Measurements from ENCODE around the gene TH. TPM values are rescaled to one million over a fixed set of nuclear protein-coding genes. Genes with fewer than 3 reads are reported as not detected.
A peak's percentile ranks its signal among the peaks of the same experiment; 100 is the strongest.

The TH gene
- 21.2 and 31.3 TPM in 2 replicates for polyA plus RNA-seq (2014; cell fraction: cytosol; rRNA removed)
- 164 and 174 TPM in 2 replicates for polyA plus RNA-seq (2014; cell fraction: nucleus; rRNA removed)

DNA sequence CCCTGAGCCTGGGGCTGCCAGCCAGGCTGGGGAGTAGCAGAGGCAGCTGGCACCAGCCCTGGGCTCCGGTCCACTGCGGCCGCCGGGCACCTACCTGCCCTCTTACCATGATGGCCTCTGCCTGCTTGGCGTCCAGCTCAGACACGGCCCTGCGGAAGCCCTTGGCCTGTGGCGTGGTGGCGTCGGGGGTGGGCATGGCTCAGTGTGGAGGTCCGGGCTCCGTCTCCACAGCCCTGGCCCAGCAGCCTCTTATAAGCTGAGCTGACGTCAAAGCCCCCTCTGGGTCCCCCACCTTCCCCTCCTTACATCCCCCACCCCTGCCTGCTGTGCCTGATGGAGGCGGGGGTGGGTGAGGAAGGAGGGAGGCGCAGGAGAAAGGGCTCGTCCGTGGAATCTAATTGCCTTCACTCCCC lies at the start of gene TH:
TSS of gene TH (minus strand) at position 225 of the 413 bp plus-strand sequence. CDS start at position 196, 29 bp downstream.
- peak; percentile 43 for DNase-seq (ENCODE audit: low spot score)

DNA sequence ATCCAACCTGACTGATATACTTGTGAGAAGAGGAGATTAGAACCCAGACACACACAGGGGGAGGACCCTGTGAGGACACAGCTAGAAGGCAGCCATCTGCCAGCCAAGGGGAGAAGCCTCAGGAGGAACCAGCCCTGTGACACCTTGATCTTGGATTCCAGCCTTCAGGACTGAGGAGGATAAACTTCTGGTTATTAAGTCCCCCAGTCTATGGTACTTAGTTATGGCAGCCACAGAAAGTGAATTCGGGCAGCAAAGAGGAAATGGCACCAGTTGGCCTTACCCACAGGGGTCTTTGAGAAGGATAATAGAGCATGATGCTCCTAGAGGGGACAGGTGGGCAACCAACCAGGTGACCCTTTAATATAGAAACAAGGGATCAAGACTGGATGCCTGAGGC lies 49.4 kb upstream of the TH start:
- no peak for DNase-seq (ENCODE audit: low spot score)

DNA sequence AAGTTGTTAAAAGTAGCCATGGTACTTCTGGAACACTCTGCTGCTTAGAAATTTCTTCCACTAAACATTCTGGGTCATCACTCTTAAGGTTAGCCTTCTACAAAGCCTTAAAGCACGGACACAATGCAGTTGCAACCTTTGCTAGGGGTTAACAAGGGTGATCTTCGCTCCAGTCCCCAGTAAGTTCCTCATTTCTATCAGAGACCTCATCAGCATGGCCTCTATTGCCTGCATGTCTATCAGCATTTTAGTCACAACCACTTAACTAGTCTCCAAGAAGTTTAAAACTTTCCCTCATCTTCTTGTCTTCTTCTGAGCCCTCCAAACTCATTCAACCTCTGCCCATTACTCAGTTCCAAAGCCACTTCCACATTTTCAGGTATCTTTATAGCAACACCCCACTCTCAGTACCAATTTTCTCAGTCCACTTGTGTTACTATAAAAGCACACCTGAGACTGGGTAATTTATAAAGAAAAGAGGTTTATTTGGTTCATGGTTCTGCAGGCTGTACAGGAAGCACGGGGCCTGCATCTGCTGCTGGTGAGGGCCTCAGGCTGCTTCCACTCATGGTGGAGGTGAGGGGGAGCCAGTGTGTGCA lies 48.7 kb upstream of the TH start:
- no peak for DNase-seq (ENCODE audit: low spot score)

DNA sequence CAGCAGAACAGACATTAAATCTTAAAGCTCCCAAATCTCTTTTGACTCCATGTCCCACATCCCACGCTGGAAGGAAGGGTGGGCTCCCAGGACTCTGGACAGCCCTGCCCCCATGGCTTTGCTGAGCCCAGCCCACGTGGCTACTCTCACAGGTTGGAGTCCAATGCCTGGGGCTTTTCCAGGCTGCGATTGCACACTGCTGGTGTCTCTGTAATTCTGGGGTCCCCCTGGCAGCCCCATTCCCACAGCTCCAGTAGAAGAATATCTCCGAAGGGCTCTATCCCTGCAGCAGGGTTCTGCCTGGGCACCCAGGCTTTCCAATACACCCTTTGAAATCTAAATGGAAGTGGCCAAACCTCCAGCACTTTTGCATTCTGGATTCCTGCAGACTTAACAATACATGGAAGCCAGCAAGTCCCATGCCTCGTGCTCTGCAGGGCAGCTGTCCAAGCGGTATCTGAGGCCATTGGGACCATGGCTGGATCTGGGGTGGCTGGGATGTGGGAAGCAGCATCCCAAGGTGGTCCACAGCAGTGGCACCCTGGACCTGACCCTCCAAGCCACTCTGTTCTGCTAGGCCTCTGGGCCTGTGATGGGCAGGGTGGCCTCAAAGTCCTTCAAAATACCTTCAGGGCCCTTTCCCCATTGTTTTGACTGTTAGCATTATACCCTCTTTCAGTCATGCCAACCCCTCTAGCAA lies 47.9 kb upstream of the TH start:
- no peak for DNase-seq (ENCODE audit: low spot score)

DNA sequence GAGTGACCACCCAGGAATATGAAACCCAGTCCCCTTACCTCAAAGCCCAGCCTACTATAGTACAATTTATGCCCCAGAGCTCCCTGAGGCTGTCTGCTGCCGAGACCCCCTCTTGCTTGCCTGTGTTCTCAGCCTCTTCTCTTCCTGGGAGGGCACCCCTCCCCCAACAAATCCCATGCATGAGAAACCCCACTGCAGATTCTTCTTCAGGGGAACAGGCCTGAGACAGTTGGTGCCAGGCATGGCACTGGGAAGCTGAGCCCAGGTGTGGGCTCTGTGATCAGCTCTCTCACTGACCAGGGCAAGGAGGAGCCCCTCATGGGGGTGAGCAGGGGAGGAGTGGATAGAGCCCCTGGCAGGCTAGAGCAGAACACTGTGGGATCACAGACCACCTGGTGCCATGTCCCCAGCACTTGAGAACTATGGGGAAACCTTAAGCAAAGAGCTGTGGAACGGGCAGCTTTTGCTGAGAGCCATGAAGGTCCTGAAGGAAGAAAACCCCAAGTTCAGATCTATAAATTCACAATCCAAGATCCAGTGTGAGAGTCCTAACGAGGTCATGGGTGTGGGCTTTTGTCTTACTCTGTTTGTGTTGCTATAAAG lies 46.5 kb upstream of the TH start:
- no peak for DNase-seq (ENCODE audit: low spot score)

DNA sequence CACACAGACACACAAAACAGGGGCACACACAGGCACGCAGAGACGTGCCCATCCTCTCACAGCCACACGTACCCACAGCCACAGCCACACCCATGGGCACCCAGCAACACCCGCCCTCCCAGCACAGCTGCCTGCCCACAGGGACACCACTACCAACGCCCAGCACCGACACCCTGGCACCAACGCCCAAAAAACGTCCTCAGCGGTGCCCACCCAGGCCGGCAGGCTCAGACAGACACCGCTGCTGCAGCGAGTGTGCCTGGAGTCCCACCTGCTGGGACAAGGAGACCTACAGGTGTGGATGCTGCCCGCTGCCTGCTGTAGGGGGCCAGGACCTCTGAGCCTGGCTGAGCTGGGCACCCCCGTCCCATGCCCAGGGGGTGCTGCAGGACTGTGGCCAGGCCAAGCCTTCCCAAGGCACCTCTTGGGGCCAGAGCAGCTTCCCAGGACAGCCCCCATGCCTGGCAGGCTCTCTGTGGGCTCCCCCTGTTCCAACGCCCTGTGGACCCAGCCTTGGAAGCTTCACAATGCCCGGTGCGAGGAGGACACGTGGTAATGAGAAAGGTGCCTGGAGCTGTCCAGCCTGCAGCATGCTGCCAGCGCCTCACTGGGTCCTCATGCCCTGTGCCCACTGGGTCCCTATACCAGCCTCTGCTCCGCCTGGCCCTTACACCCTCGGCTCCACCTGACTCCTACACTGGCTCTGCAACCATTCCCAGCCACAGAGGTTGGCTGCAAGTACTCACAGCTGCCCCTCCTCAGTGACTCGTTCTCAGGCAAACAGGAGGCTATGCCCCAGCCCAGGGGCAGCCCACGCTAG lies 45.8 kb upstream of the TH start:
- no peak for DNase-seq (ENCODE audit: low spot score)

DNA sequence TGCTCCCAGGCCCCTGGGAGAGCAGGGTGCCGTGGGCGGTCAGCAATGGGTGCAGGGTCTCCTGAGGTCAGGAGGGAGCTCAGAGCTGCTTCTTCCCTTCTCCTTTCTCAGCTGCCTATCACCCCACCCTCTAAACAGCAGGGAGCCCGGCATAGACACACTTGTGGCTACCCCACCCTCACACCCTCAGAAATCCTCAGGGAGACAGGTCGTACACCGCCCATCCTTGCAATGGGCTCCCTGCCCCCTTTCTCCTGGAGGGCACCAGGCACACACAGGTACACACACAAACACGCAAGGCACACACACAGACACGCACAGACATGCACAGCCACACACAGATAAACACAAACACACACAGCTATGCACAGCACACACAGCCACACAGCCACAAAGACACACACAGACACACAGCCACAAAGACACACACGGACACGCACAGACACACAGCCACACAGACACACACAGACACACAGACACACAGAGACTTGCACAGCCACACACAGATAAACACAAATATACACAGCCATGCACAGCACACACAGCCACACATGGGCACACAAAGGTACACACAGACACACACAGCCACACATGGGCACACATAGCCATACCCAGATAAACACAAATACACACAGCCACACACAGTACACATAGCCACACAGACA lies 44.9 kb upstream of the TH start:
- no peak for DNase-seq (ENCODE audit: low spot score)

DNA sequence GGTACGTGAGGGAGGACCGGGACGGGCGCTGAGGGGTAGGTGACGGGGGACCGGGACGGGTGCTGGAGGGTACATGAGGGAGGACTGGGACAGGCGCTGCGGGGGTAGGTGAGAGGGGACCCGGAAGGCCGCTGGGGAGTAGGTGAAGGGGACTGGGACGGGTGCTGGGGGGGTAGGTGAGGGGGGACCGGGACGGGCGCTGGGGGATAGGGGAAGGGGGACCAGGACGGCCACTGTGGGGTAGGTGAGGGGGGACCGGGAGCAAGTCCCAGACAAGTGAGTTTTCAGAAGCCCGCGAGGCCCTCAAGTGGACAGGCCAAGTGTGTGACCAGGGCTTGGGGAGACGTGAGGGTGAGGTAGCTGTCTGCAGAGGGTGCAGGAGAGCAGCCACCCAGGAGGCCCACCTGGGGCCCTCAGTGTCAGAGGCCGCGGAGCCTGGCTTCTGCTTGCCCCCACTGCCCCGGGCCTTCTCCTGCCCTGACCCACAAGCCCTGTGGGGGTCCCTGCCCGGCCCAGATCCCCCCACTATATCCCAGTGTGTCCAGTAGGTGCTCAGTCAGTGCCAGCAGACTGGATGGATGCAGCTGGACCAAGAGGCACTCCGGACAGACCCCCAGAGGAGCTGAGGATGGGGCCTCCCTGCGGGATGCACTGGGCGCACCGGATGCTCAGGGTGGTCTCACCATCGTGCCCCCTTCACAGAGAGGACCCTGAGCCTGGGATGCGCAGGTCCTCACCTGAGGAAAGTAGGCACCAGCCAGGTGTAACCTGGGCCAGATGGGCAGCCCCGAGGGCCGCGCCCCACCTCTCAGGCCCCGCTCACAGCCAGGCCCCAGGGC lies 44.2 kb upstream of the TH start:
- no peak for DNase-seq (ENCODE audit: low spot score)

DNA sequence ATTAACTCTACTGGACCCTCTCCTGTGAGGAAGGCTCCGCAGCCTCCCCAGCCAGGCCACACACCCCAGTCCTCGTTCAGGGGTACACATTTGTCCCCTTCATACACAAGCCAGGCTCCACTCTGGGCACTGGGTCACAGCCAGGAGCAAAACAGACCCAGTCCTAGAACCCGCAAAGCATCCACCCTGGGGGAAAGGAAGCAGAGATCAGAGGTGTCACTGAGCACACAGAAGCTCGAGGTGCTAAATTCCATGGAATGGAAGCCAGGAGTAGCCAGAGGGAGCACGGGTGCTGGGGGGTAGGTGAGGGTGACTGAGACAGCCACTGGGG lies 43.6 kb upstream of the TH start:
- no peak for DNase-seq (ENCODE audit: low spot score)

DNA sequence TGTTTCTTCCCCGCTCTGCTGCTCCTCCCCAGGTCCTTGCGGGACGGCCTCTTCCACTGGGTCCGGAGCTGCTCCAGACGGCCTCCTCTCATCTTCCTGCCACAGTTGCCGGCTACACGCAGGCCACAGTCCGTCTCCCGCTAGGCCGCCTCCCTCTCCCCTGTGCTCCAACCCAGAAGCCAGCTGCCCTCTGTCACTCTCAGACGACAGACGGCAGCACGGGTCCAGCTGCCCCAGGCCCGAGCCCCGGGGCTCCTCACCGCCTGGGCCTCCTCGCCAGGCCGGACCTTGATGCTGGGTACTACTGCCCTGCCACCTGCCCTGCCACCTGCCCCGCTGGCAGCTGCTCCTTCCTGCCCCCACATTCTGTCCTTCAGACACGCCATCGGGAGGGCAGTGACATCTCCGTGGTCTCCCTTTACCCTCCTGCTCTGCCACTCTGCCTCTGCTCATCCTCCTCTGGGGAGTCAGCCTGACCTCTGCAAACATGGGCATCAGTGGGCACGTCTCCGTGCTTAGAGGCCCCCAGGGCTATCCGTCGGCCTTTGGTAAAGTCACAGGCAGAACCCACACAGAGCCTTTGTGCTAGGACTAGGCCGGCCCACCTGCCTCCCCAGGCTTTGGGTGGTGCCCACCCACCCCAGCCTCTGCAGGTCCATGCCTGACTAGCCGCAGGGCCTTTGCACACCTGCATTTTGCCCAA lies 43.1 kb upstream of the TH start:
- DNase-seq (ENCODE audit: low spot score), result no peak

DNA sequence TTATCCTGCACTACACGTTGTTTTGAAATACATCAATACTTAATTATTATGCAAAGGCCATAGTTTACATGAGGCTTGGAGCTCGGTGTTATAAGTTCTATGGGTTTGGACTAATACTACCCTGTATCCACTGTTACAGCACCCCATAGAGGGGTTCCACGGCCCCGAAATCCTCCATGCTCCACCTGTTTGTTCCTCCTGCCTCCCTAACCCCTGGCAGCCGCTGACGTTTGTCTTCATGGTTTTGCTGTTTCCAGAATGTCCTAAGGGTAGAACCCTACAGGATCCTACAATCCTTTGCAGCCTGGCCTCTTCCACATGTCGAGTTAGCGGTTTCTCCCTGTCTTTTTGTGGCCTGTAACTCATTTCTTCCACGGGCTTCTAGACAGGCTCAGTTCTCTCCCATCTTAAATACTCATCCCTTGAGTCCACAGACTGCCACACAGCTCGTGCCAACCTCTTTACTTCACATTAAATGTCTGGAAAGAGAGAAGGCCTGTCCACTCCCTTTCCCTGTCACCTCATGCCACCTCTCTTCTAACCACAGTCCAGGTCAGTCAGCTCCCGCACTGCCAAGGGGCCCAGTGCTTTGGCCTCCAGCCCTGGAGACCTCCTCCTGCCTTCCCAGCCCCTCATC lies 42.4 kb upstream of the TH start:
- DNase-seq (ENCODE audit: low spot score), result no peak

DNA sequence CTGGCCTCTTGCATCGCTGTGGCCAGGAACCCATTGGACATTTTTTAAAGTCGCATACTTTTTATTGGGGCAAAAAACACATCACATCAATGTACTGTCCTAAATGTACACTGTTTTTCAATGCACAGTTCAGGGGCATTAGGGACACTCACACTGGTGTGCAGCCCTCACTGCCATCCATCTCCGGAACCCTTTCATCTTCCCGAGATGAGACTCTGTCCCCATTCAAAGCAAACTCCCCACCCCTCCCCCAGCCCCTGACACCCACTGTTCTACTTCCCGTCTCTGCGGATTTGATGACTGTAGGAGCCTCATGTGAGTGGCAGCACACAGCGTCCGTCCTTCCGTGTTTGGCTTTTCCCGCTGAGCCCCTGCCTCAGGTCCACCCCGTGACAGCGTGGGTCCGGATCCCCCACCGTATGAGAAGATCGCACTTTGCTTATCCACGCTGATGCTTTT lies 41.8 kb upstream of the TH start:
- no peak for DNase-seq (ENCODE audit: low spot score)

DNA sequence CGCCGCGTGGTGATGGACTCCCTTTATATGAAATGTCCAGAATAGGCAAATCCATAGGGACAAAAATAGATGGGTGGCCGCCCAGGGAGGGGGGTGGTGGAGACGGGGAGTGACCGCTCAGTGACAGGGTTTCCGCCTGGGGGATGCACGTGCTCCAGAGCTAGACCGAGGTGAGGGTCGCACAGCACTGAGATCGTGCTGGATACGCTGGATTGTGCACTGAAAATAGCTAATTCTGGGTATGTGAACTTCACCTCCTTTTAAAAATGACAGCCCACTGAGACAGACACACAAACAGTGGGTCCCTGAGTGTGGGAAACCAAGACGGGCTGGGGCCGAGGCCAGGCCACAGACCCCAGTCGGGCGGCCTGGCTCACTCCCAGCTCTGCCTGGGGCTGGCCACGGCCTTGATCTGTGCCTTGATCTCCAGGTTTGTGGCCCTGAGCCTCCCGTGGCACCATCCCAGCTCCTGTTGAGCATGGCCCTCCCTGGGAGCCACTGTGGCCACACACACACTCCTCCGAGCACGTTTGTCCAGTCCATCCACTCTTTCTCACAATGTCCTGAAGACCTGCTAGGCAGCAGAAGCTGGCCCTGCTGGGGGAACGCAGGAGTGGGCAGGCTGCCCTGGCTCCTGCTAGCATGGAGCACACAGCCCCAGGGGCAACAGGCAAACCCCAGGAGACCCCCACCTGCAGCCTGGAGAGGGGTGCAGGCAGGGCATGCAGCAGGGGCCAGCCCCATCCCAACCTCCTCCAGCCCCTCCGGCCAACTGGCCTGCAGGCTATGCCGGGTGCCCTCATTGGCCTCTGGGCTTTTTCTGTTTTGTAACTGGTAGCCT lies 41.0 kb upstream of the TH start:
- DNase-seq (ENCODE audit: low spot score), result no peak

DNA sequence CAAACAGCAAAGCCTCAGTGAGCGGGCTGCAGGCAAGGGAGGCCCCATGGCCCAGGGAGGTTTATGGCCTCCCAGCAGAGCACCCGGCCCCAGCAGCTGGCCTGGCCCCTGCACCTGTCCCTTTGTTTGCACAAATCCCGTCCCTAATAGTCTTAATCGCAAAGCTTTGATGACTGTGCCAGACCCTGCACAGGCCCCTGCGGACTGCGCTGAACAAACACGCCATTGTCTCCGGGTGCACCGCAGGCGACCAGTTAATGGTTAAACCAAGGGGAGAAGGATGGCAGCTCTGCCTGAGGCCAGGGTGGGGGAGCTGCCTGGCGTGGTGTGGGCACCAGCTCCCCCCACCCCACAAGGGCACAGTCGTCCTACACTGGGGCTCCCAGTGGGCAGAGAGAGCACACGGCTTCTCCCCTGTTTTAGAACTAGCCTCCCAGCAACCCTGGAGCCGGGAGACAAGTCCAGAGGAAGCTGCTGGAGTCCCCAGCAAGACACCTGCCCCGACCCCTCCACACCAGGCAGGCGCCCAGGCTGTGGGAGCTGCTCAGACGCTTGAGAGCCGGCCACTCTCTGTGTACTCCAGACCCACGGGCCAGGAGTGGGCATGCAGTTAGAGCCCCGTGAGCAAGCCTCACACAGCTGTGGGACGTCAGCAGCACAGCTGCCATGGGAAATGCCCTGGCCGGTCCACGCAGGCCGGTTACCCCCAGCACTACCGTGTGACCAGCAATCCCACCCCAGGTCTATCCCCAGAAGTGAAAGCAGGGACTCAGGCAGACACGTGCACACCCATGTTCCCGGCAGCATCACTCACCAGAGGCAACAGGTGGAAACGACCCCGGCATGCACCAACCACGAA lies 39.7 kb upstream of the TH start:
- no peak for DNase-seq (ENCODE audit: low spot score)

DNA sequence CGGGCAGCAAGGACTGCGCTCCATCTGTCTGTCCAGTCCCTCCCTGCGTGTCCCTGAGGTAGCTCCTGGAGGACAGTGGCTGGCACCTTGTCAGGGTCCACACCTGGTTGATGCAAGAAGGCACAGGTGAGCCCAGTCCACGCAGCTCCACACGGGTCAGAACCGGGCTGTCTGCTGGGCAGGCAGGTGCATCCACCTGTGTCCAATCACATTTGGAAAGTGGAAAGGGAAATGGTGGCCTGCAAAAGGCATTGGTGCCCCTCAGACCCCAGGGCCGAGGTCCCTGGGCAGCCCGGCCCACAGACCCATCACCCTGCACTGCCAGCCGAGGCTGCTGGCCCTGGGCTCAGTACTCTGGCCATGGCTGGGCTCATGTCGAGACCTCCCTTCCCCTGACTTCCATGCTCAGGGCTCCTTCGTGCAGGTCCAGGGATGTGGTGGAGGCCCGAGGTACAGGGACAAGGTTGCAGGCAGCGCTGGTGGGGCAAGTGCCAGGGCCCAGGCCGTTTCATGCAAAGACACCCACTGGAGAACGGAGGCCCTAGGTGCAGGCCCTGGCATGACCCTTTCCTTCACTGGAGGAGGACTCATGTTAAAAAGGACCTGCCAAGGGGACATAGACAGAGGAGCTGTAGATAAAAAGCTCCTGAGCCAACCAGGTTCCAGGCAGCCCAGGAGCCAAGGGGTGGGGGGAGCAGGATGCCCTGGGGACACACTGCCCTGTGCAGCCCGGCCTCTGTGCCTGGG lies 38.9 kb upstream of the TH start:
- no peak for DNase-seq (ENCODE audit: low spot score)

DNA sequence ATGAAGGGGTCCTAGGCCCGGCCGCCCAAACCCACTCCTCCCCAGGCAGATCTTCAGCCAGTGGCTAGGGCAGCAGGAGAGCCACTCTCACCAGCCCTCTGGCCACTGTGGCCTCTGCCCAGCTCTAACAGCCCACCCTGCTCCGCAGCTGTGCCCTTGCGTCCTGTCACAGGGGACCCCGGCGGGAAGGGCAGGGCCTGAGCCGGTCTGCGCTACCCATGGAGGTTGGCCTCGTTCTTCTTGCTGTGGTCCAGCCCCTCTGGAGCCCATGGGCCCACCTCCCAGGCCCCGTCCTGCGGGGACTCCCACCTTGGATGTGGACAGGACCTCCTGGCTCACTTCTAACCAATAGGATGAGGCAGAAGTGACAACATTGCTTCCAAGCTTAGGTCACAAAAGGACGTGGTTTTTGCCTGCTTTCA lies 38.3 kb upstream of the TH start:
- no peak for DNase-seq (ENCODE audit: low spot score)

DNA sequence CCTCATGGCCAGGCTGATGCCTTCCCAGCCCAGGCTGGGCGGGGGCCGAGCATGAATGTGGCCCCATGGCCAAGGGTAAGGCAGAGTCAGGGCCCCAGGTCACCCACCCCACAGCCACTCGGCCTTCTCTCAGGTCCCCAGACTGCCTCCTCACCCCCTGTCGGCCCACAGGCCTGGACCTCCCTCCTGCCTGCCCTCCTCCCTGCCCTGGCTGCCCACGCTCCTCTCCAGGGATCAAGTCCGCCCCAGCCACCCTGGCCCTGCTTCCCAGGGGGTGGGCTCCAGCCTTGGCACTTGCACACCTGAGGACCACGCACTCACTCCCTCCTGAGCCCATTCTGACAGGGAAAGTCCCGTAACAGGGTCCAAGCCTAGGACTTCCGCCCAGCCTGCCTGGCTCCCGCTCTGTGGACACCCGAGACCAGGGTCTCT lies 37.8 kb upstream of the TH start:
- DNase-seq (ENCODE audit: low spot score), result no peak
